HCT116 (cell line): ENCODE results near the gene POFUT1. TPM values are rescaled to one million over a fixed set of nuclear protein-coding genes. Genes with fewer than 3 reads are reported as not detected.

ENCODE experiments used
- ATAC-seq: fragments of 200-7000 bp; cut with Tn5 transposase; 2 replicates; pipeline ENCODE4 v1.9.1; 2020; ENCODE audit warnings: mild to moderate bottlenecking, moderate library complexity
- BruUV-seq: library from RNA; stranded (reverse); fragments of 400-500 nt; replicated peaks from 2 replicates; lab custom pipeline; 2021; lab: Mats Ljungman, UMichigan
- CTCF ChIA-PET: fragments of 300-600 bp; sonication (Branson Sonifier 250); formaldehyde crosslinking; loops from one replicate; lab custom pipeline; 2021; ENCODE audit warnings: antibody characterized with exemption; lab: Charles Lee
- POLR2A ChIA-PET: fragments of 300-600, 350-600 bp; sonication (Branson Sonifier 250); formaldehyde crosslinking; loops from one replicate; lab custom pipeline; 2021; ENCODE audit warnings: antibody characterized with exemption; lab: Charles Lee
- RAD21 ChIA-PET, 2 experiments: fragments of 300-600 bp; sonication (Branson Sonifier 250); formaldehyde crosslinking; loops; one replicate each; lab custom pipeline; 2023; ENCODE audit warnings: low total read pairs in 2 of 2; ENCODE audit not compliant: uncharacterized antibody in 2 of 2, unreplicated experiment in 2 of 2, low non-redundant PET in 1 of 2; lab: Charles Lee
- DNase-seq: peaks from one replicate; pipeline ENCODE4 v3.0.0-alpha.2; 2010; ENCODE audit warnings: low read depth, low spot score
- H2AFZ ChIP-seq: fragments of 200-600 bp; shearing (Covaris generic), sonication (generic); 2 replicates; pipeline ENCODE4 v1.6.1; 2017; ENCODE audit warnings: low read depth, mixed run types, mixed read lengths, antibody characterized with exemption, low read length; ENCODE audit not compliant: poor library complexity, severe bottlenecking
- H3K27ac ChIP-seq: 2 replicates; pipeline ENCODE4 v1.5.1; 2012; ENCODE audit warnings: low read depth, low read length
- H3K27me3 ChIP-seq: fragments of 200-600 bp; sonication (generic); 2 replicates; pipeline ENCODE4 v1.6.1; 2016; ENCODE audit warnings: mixed run types, low read length, mixed read lengths; ENCODE audit not compliant: insufficient read depth
- H3K36me3 ChIP-seq, 2 experiments: fragments of 200-500 bp in 1 of 2; fragments of 200-600 bp in 1 of 2; sonication (Bioruptor generic) in 1 of 2; sonication (generic) in 1 of 2; 2 replicates each; pipeline versions ENCODE4 v1.5.1 to v1.6.1; 2014 to 2016; ENCODE audit warnings: low read length in 2 of 2, inconsistent platforms in 1 of 2, mixed read lengths in 1 of 2, mixed run types in 1 of 2; ENCODE audit not compliant: insufficient read depth in 2 of 2, control insufficient read depth in 1 of 2
- H3K4me1 ChIP-seq, 2 experiments: fragments of 200-600 bp in 1 of 2; sonication (generic) in 1 of 2; 2 replicates each; pipeline versions ENCODE4 v1.5.1 to v1.6.1; 2012 to 2017; ENCODE audit warnings: low read length in 2 of 2, inconsistent platforms in 1 of 2, mild to moderate bottlenecking in 1 of 2, mixed read lengths in 1 of 2, mixed run types in 1 of 2, moderate library complexity in 1 of 2; ENCODE audit not compliant: insufficient read depth in 2 of 2, control insufficient read depth in 1 of 2
- H3K4me2 ChIP-seq: fragments of 200-600 bp; sonication (generic); 2 replicates; pipeline ENCODE4 v1.6.1; 2017; ENCODE audit warnings: mixed run types, low read length, mixed read lengths
- H3K4me3 ChIP-seq, 2 experiments: fragments of 200-600 bp in 1 of 2; sonication (generic) in 1 of 2; replicated peaks in 1 of 2; 2 replicates each; pipeline ENCODE4 v1.5.1; 2011 to 2016; ENCODE audit warnings: low read length in 2 of 2, control low read depth in 1 of 2, low read depth in 1 of 2, mild to moderate bottlenecking in 1 of 2, mixed read lengths in 1 of 2, mixed run types in 1 of 2
- H3K79me2 ChIP-seq: fragments of 200-600 bp; sonication (generic); 2 replicates; pipeline ENCODE4 v1.6.1; 2017; ENCODE audit warnings: mild to moderate bottlenecking, mixed run types, low read length, moderate library complexity, mixed read lengths; ENCODE audit not compliant: insufficient read depth
- H3K9ac ChIP-seq: fragments of 200-600 bp; sonication (generic); 2 replicates; pipeline ENCODE4 v1.6.1; 2016; ENCODE audit warnings: low read length, mixed read lengths
- H3K9me2 ChIP-seq: fragments of 200-600 bp; sonication (generic), shearing (Covaris generic); 2 replicates; pipeline ENCODE4 v1.6.1; 2017; ENCODE audit warnings: mixed run types, mild to moderate bottlenecking, moderate library complexity; ENCODE audit not compliant: insufficient read depth
- H3K9me3 ChIP-seq, 2 experiments: fragments of 200-500 bp in 1 of 2; fragments of 200-600 bp in 1 of 2; sonication (Bioruptor generic) in 1 of 2; sonication (generic) in 1 of 2; 2 replicates each; pipeline ENCODE4 v1.6.1; 2014 to 2017; ENCODE audit warnings: low read length in 2 of 2, mixed read lengths in 2 of 2, inconsistent platforms in 1 of 2, low read depth in 1 of 2, mild to moderate bottlenecking in 1 of 2, mixed run types in 1 of 2, moderate library complexity in 1 of 2; ENCODE audit not compliant: control insufficient read depth in 1 of 2, insufficient read depth in 1 of 2
- H4K20me1 ChIP-seq: fragments of 200-600 bp; sonication (generic), shearing (Covaris generic); 2 replicates; pipeline ENCODE4 v1.6.1; 2017; ENCODE audit warnings: mixed run types, mild to moderate bottlenecking, moderate library complexity; ENCODE audit not compliant: insufficient read depth
- CBX3 ChIP-seq: IDR thresholded peaks from 2 replicates; pipeline ENCODE4 v1.6.1; 2012; ENCODE audit warnings: low read depth
- CEBPB ChIP-seq: IDR thresholded peaks from 2 replicates; pipeline ENCODE4 v1.6.1; 2012; ENCODE audit warnings: low read depth
- EGR1 ChIP-seq: IDR thresholded peaks from 2 replicates; pipeline ENCODE4 v1.6.1; 2012; ENCODE audit warnings: low read depth
- ELF1 ChIP-seq: IDR thresholded peaks from 2 replicates; pipeline ENCODE4 v1.6.1; 2012; ENCODE audit warnings: low read depth, borderline replicate concordance
- JUND ChIP-seq: IDR thresholded peaks from 2 replicates; pipeline ENCODE4 v1.6.1; 2012
- POLR2A ChIP-seq: IDR thresholded peaks from 2 replicates; pipeline ENCODE4 v1.7.0; 2011; ENCODE audit warnings: borderline replicate concordance; ENCODE audit not compliant: insufficient read depth, insufficient read length; ENCODE audit errors: extremely low read depth
- SIN3A ChIP-seq: IDR thresholded peaks from 2 replicates; pipeline ENCODE4 v1.6.1; 2012; ENCODE audit warnings: low read depth
- SP1 ChIP-seq: IDR thresholded peaks from 2 replicates; pipeline ENCODE4 v1.6.1; 2012; ENCODE audit warnings: low read depth
- SRF ChIP-seq: IDR thresholded peaks from 2 replicates; pipeline ENCODE4 v1.6.1; 2012; ENCODE audit warnings: low read depth
- TCF7L2 ChIP-seq: IDR thresholded peaks from 2 replicates; pipeline ENCODE4 v1.7.0; 2011; ENCODE audit warnings: borderline replicate concordance, inconsistent platforms; ENCODE audit not compliant: insufficient read depth, insufficient read length; ENCODE audit errors: extremely low read depth
- intact Hi-C: fragments of 100-400 bp; cut with micrococcal nuclease; formaldehyde crosslinking; loops from 2 replicates; pipeline ENCODE4 v1.10.0; 2022
- total RNA-seq: library from RNA; stranded (reverse); gene quantifications from one replicate; pipeline ENCODE4 v1.2.1, GENCODE V29; 2021; ENCODE audit not compliant: unreplicated experiment
- TF ChIP-seq, protein P1 (sequence below): IDR thresholded peaks from 2 replicates; pipeline ENCODE4 v1.6.1; 2012; ENCODE audit warnings: low read depth
- TF ChIP-seq, protein P2 (sequence below): IDR thresholded peaks from 2 replicates; pipeline ENCODE4 v1.6.1; 2012
- TF ChIP-seq, protein P3 (sequence below): IDR thresholded peaks from 2 replicates; pipeline ENCODE4 v1.6.1; 2012

POFUT1 gene
- total RNA-seq, 1 experiment from 2014 or later = 34.5 TPM

DNA sequence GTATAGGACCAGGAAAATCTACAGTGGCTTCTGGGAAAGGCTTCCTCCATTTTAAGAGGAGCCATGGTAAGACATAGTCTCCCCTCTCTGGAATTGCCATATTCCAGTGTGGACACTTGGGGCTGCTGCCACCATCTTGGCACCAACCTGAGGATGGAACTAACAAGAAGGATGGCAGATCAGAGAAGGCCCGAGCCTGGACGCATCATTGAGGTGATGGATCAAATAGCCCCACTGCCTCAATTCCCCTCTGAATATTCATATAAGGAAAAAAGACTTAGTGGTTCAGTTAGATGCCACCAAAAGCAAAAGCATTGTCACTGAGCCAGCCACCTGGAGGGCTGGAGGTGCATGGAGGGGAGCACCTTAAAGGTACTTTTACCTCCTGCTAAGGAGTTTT lies 26.1 kb upstream of the POFUT1 start:
- H3K36me3 ChIP-seq = no peaks in the 10 kb centered on the region
- no peak for TF ChIP-seq ELF1
- TF ChIP-seq, protein P1, sequence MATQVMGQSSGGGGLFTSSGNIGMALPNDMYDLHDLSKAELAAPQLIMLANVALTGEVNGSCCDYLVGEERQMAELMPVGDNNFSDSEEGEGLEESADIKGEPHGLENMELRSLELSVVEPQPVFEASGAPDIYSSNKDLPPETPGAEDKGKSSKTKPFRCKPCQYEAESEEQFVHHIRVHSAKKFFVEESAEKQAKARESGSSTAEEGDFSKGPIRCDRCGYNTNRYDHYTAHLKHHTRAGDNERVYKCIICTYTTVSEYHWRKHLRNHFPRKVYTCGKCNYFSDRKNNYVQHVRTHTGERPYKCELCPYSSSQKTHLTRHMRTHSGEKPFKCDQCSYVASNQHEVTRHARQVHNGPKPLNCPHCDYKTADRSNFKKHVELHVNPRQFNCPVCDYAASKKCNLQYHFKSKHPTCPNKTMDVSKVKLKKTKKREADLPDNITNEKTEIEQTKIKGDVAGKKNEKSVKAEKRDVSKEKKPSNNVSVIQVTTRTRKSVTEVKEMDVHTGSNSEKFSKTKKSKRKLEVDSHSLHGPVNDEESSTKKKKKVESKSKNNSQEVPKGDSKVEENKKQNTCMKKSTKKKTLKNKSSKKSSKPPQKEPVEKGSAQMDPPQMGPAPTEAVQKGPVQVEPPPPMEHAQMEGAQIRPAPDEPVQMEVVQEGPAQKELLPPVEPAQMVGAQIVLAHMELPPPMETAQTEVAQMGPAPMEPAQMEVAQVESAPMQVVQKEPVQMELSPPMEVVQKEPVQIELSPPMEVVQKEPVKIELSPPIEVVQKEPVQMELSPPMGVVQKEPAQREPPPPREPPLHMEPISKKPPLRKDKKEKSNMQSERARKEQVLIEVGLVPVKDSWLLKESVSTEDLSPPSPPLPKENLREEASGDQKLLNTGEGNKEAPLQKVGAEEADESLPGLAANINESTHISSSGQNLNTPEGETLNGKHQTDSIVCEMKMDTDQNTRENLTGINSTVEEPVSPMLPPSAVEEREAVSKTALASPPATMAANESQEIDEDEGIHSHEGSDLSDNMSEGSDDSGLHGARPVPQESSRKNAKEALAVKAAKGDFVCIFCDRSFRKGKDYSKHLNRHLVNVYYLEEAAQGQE = no peak
- H3K27ac ChIP-seq = no peak overlapping the region
- no TSS peak for BruUV-seq
- H3K79me2 ChIP-seq = no peaks in the 10 kb centered on the region
- no peak overlapping the region for H2AFZ ChIP-seq
- ATAC-seq (no peak), DNase-seq (no peak)
- RAD21 ChIA-PET = no interaction called here
- H3K4me2 ChIP-seq = no peak overlapping the region
- POLR2A ChIA-PET = no interaction called here
- no peaks in the 10 kb centered on the region for H4K20me1 ChIP-seq
- H3K9me3 ChIP-seq = no peaks in the 10 kb centered on the region
- CTCF ChIA-PET = no interaction called here
- intact Hi-C loops = no loop called here
- H3K4me1 ChIP-seq = no peaks in the 10 kb centered on the region
- no peaks in the 10 kb centered on the region for H3K27me3 ChIP-seq
- no peaks in the 10 kb centered on the region for H3K9me2 ChIP-seq
- H3K9ac ChIP-seq = no peak overlapping the region
- no peak overlapping the region for H3K4me3 ChIP-seq

DNA sequence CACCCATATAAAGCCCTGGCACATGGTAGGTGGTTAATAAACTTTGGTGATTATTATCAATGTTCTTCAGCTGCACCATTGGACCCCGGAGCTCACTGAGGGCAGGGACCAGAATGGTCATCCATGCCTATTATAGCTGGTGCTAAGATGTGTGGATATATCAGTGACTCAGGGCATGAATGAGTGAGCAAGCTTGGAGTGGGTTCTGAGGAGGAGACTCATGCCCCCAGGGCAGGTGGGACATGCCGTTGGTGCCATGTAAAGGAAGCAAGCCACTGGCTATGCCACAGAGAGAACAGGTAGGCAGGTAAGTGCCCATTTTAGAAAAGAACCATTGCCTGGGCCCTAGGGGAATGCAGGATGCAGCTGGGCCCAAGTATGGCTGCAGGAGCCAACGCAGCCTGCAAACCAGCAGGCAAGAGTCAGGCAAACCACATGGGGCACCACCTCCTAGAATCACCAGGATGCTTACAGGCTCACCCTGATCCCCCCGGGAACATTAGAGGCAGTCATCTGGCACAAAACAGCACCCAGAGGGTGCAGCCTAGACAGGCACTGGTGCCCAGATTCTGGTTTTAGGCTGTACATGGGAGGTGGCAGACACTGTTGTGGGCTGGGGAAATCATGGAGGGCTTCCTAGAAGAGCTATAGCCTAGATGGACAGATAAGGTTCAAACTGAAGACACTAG lies 23.6 kb upstream of the POFUT1 start:
- CTCF ChIA-PET = no interaction called here
- intact Hi-C loops = no loop called here
- TF ChIP-seq POLR2A (no peak), CBX3 (no peak), TCF7L2 (no peak), SIN3A (no peak), CEBPB (no peak), JUND (no peak), SRF (no peak), EGR1 (no peak), SP1 (no peak), ELF1 (no peak)
- TF ChIP-seq, protein P1 = no peak
- TF ChIP-seq, protein P2, sequence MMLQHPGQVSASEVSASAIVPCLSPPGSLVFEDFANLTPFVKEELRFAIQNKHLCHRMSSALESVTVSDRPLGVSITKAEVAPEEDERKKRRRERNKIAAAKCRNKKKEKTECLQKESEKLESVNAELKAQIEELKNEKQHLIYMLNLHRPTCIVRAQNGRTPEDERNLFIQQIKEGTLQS = no peak
- TF ChIP-seq, protein P3, sequence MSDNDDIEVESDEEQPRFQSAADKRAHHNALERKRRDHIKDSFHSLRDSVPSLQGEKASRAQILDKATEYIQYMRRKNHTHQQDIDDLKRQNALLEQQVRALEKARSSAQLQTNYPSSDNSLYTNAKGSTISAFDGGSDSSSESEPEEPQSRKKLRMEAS = no peak

More for the DNA sequence above, 23.6 kb upstream of the POFUT1 start:
- ATAC-seq (no peak), DNase-seq (no peak)
- H3K9ac ChIP-seq = no peak overlapping the region
- no peak overlapping the region for H3K4me3 ChIP-seq
- ChIA-PET POLR2A (interaction anchor here (1.4 kb wide), 1 partner anchor 49 kb away, joined by 3 read pairs; no protein-coding TSS in a partner anchor), RAD21 (no interaction called here)
- H3K4me1 ChIP-seq = no peaks in the 10 kb centered on the region
- H3K9me3 ChIP-seq = no peaks in the 10 kb centered on the region
- no TSS peak for BruUV-seq
- H3K79me2 ChIP-seq = no peaks in the 10 kb centered on the region
- no peak overlapping the region for H3K27ac ChIP-seq
- H3K4me2 ChIP-seq = no peak overlapping the region
- H3K27me3 ChIP-seq = no peaks in the 10 kb centered on the region
- no peaks in the 10 kb centered on the region for H4K20me1 ChIP-seq
- H3K36me3 ChIP-seq = no peaks in the 10 kb centered on the region
- H2AFZ ChIP-seq = no peak overlapping the region
- no peaks in the 10 kb centered on the region for H3K9me2 ChIP-seq
